Measurements from ENCODE around the gene FXYD3.
"Not testable (repeated sequence)": the region's sequence is repeated elsewhere in the genome, so short reads cannot be mapped to it uniquely, and the experiment has no call there.

Gene FXYD3

DNA sequence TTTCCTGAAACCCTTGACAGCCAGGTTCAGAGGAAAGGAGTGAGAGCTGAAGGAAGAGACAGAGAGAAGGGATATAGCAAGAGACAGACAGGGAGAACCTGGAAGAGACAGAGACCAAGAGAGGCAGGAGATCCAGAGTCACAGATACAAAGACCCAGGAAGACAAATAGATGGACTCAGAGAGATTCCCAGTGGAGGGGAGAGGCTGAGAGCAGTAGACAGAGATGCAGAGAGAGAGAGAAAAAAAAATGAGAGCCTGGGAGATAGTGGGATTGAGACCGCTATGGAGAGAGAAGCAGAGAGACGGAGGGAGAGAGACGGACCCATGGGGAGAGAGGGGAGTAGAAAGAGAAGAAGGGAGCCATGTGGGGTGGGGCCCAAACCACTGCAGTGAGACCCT, 28.2 kb downstream of the FXYD3 start:
- no peak for FAIRE-seq

DNA sequence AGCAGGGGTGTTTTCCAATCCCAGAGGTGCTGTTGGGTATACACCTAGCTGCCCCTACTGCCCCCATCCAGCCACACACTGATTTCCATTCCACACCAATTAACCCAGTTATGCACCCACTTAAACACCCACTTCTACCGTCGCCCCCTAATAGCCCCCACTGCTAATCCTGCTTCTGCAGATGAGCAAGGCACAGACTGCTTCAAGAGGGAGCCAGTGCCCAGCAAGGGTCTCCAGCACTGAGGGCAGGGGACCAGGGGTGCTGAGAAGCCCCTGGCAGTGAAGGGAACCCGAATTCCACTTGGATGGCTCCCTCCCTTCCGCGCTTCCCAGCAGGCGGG, 28.6 kb downstream of the FXYD3 start:
- FAIRE-seq: no peak

DNA sequence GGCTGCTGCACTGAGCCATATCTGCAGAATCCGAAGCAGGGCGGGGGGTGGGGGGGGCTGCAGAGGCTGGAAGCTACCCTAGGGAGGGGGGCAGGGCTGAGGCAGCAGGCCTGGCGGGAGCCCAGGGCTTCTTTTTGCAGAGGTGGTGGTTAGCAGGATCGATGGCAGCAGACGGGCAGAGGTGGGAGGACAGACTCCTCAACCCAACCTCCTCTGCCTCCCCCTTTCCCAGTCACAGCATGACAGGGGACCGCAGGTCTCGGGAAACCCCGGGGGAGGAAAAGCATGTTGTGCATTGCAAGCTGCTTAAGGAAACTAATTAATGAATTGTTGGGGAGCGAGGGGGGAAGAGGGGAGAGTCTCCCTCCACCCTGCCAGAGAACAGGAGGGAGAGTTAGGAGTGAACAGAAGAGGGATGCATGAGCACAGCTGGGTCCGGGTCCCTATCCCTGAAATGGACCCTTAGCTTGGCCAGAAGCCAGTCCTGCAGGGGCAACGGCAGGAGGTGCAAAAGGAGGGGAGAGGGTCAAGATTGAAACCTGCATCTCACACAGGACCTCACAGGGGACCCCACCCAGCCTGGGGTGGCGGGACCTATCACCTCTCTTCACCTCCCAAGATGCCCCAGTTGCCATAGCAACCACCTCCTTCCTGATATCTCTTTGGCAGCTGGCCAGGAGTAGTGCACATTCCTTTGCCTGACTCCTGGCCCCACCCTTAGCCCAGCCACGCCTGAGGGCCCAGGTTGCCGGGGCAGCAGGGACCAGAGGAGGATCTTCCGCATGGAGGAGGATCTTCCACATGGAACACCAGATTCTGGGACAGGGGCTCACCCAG, 29.2 kb downstream of the FXYD3 start:
- no peak for FAIRE-seq

DNA sequence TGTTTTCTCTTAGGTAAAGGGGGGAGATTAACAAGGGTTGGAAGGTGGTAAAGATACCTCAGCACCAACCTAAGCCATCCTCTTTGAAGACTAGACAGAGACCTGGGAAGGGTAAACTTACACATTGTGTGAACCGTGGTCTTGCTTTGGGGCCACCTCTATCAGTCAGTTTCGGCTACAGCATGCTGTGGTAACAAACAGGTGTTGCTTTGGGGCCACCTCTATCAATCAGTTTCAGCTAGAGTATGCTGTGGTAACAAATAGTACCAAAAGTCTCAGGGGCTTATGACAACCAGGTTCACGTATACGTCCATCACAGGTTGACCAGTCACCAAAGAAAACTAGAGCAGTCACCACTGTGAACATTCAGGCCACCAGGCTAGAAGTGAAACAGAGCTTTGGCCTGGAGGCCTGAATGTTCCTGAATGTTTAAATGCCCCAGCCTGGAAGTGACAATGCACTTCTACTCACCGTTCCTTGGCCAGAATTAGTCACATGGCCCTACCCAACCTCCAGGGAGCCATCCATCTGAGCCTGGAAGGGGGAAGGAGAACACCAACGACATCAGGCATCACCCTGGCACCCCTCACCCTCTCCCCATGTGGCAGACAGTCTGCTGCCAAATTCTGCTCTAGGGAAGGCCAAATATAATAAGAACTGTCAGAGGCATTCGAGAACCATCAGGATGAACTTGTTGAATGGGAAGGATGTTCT, 31.3 kb downstream of the FXYD3 start:
- no peak for FAIRE-seq

DNA sequence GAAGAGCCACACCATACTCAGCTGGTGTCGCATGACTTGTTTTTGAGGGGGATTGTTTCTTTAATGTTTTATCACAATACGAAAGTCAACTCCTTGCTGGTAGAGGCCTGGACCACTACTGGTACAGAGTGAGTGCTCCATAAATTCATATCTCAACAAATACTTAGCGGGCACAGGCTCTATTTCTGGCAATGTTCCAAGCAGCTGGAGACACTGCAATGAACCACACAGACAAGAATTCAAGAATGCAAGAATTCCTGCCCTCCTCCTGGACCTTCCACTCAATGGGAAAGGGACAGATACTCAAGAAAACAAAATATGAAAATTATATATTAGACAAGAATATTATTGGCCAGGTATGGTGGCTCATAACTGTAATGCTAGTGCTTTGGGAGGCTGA, 33.8 kb downstream of the FXYD3 start:
- no peak for FAIRE-seq

DNA sequence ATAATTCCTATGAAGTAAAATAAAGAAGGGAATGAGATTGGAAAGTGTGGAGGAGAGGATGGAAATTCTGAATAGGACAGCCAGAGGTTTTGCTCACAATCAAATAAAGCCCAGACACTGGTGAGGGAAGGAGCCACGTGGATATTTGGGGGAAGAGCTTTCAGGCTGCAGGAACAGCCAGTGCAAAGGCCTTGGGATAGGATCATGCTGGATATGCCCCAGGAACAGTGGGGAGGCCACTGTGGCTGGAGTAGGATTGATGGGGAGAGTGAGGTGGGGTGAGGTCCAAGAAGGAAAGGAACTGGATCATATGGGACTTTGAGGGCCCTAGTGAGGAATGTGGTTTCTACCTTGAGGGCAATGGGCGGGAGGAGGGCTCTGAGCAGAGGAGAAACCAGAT, 34.8 kb downstream of the FXYD3 start:
- no peak for FAIRE-seq

DNA sequence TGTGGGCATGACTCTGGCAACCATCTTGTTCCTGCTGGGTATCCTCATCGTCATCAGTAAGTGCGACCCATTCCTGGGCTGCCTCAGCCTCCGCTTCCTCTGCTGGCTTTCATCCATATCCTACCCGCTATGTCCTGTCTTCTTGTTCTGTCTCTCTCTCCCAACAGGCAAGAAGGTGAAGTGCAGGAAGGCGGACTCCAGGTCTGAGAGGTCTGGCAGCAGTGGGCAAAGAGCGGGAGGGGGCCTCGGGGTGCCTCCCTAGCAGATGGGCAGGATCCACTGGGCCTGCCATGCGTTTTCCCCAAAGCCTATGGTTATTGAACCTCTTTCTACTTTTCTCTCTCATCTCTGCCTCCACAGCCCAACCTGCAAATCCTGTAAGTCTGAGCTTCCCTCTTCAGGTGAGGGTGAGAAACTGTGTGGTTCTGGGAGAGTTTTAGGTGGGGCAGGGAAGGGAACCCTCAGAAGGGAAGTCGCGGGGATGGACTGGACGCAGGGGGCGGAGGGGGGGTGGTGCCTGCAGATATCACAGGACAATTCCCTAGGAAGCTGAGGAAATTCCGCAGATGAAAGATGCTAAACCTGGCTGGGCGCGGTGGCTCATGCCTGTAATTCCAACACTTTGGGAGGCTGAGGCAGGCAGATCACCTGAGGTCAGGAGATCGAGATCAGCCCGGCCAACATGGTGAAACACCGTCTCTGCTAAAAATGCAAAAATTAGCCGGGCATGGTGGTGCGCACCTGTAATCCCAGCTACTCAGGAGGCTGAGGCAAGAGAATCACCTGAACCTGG, 35.8 kb downstream of the FXYD3 start:
- FAIRE-seq: no peak

DNA sequence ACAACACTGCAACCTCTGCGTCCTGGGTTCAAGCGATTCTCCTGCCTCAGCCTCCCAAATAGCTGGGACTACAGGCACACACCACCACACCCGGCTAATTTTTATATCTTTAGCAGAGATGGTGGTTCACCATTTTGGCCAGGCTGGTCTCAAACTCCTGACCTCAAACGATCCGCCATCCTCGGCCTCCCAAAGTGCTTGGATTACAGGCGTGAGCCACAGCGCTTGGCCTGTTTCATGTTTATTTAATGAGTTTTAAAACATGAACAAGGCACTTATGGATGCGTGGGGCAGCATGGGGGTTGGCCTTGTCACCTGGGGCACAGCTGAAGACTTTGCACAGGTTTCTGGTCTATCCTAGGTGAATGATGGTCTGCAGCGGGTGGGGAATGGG, 37.5 kb downstream of the FXYD3 start:
- not testable (repeated sequence) for FAIRE-seq

DNA sequence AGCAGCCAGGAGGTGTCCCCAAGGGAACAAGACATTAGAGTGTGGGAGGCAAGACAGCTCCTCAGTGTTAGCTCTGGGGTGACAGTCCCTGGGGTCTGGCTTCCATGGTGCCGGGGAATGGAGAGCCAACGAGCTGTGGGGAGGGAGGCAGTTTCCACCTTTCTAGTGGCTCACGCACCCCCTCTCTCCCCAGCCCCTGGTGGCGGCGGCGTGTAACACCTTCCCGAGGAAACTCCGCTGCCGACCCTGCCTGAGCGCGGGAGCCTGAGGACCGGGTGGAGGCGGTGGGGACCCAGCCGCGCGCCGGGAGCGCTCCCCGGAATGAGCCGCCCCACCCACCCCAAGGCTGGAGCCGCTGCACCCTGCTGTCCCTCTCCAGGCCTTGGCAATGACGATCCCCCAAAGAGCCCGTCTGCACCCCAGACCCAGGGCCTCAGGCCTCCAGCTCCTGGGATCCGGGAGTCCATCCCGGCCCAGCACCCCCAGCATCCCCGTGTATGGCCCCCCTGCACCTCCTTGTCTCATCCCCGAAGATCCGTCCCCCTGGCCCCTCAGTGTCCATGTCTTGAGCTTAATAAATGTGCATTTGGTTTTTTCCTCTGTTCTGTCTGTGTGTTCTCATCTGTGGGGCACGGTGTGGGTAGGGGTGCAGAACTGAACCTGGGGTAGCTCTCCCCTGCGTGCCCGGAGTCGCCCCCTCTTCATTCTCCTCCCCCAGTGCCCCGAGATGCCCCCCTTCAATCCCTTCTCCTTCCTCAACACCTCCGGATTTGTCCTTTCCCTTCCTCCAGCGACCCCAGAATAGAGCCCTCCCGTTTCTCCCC, 38.3 kb downstream of the FXYD3 start:
- no peak for FAIRE-seq

DNA sequence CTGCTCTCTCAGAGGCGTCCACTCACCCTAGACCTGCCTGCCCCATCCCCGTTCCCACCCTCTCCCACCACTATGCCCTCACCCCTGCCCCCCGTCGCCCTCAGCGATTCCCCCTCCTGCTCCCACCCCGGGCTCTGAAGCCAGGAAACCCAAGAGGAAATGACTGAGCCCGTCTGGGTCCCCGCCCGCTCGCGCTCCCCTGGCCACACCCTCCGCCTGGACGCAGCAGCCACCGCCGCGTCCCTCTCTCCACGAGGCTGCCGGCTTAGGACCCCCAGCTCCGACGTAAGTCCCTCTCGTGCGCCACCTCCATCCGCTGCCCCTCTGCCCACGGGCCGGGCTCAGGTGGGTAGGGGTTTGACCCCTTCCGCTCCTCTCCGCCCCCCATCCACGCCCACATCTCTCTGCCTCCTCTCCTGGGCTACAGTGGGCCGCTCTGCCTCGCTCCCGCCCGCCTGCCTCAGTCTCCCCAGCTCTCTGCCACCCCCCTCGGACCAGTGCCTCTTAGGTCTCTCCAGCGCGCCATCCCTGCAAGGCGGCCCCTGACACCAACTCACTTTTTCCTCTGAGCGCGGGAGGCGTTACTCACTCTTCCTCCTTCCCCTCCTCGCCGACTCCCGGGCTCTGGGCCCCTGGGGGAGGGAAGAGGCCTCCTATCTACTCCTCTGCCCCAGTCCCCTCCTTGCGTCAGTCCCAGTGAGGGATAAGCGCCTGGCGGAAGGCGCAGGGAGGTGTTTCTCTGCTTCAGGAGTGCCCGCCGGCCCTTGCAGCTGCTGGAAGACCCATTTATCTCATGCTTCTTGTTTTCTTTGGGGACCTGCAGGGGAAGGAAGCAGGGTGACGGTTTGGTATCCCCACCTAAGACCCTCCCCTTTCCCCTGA, 39.1 kb downstream of the FXYD3 start, which contains the start of gene FXYD5:
Gene FXYD5, plus strand, starts transcription at position 211 of the 882 bp plus-strand sequence. CDS start 816 bp downstream, outside the sequence.
- no peak for FAIRE-seq

DNA sequence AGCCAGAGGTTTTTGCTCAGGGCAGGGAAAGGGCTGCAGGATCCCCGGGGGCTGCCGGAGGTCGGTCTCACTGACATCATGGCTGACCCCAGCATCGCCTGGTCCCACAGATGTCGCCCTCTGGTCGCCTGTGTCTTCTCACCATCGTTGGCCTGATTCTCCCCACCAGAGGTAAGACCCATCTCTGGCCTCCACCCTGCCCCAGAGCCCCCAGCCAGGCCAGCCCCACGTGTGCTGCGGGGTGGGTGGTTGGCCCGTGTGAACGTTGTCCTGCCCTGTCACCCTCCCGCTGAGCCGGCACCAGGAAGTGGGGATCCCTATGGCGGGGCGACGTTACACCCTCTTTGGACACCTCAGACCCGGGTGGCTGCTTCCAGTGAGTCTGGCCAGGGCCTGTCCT, 39.8 kb downstream of the FXYD3 start:
- no peak for FAIRE-seq

DNA sequence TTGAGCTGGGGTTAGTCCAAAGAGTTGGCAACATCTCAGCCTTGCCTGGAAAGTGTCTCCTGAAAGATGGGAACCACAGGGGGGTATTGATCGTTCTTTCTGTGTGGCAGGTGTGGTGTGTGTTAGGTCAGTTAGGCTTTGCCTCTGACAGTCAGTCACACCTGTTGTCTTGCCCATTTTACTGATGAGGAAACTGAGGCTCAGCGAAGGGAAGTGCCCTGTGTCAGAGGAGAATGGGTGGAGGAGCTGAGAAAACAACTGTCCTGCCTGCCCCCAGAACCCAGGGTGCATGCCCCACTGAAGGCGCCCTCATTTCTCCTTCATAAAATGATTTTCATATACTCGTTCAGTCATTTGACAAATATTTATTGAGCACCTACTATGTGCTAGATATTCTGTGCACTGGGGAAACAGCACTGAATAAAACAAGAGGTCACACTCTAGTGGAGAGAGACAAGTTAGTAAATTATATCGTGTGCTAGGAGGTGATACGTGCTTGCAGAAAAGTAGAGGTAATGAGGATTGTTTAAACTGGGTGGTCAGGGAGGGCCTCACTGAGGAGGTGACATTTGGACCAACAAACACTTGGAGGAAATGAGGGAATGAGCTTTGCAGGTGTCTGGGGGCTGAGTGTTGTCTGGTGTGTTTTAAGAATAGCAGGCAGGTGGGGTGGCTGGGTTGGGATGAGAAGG, 40.5 kb downstream of the FXYD3 start:
- FAIRE-seq: no peak

DNA sequence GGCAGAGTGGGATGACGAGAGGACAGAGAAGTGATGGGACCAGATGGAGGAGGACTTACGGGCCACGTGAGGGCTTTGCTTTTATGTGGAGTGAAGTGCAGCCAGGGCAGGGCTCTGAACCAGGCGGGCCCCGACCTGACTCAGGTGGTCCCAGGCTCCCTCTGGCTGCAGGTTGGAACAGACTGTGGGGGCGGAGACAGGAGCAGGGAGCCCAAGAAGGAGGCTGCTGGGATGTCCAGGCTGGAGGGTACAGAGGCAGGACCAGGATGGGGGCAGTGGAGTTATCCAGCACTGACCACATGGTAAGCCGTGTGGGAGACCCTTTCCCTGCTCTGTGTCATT, 41.0 kb downstream of the FXYD3 start:
- no peak for FAIRE-seq

DNA sequence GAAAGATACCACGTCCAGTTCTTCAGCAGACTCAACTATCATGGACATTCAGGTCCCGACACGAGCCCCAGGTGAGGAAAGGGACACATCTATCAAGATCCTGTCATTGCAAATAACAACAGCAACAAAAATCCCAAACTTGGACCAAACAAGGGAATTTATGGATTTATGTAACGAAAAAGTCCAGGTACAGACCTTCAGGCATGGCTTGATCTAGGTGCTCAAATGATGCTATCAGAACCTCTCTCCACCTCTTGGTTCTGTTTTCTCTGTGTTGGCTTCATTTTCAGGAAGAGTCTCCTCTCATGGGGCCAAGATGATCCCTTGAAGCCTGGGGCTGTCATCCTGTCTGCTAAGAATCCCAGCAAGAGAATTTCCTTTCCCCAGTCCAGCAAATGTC, 41.8 kb downstream of the FXYD3 start:
- no peak for FAIRE-seq

DNA sequence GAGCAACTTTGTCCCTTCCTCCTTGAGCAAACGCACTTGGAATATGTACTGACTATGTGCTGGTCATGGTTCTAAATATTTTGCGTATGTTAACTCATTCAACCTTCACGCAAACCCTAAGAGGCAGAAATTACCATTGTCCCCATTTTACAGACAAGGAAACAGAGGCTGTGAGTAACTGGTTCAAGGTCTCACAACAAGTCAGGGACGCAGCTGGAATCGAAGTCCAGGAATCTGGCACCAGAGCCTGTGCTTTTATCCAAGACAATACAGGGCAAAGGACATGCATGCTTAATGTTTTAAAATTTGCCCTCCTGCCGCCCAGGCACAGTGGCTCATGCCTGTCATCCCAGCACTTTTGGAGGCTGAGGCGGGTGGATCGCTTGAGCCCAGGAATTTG, 44.0 kb downstream of the FXYD3 start:
- no peak for FAIRE-seq

DNA sequence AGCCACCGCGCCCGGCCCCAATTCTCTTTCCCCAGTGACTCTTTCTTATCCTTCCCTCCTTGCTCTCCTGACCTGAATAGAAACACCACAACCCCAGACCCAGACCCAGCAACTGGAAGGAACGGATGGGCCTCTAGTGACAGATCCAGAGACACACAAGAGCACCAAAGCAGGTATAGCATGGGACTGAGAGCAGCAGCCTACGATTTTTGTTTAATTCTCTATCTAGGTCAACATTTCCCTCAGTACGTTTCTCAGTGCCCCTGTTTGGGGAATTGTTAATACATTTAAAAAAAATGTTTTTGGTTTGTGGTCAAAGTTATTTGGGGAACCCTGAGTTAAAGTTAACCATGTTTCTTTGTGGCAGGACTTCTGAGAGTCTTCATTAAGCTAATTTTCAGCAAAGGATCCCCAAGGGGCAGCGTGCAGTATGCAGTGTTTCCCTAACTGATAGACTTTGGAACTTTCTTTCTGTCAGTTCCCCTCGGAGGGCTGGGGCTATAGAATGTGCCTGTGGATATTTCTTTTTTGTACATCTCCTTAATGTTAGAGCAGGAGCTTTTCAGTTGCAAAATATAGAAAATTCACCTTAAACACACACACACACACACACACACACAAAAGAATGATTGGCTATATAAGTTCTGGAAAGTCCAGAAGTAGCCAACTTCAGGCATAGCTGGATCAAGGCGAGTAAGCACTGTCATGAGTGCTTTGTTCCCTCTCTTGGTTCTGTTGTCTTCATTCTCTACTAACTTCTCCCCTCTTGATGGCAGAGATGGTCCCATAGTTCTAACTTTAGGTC, 45.2 kb downstream of the FXYD3 start:
- no peak for FAIRE-seq

DNA sequence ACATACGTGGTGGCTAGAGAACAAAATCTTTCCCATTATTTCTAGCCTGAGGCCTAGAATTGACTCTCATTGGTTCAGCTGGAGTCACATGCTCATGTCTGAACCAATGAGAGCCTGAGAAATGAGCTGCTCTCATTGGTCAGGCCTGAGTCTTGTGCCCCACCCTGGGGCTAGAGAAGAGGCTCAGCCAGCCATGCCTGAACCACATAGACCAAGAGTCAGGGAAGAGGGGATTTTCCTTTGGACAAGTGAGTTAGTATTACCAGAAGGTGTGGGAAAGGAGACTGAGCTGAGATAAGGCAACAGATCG, 45.8 kb downstream of the FXYD3 start:
- FAIRE-seq: no peak

DNA sequence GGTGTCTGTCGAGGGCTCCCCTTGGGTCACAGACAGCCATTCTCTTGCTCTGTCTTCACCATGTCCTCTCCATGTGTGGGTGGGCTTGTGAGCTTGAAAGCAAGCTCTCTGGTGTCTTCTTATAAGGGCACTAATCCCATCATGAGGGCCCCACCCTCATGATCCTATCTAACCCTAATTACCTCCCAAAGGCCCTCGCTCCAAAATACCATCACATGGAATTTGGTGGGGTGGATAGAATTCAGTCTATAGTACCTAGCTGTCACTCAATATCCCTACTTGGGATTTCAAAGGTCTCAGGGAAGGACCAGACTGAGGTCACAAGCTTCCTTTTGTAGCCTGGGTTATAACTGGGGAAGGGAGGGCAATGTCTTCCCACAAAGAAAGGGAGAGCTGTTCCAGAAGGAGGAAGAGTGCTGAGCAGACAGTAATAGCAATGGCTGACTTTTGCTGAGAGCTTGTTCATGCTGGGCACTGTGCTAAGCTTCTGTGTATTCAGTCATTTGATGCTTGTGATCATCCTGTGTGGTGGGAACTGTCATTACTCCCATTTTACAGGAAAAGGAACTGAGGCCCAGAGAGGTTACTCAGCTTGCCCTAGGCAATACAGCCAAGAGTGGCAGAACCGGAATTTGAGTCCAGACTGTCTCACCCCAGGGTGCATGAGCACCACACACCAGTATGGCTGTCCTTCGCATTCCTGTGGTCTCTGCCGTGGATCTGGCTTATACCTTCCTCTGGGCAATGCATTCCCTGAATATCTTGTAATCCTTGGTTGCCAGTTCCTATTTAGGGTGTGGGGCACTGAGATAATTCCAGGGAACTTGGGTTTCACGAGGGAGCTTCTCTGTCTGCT, 47.1 kb downstream of the FXYD3 start:
- no peak for FAIRE-seq

DNA sequence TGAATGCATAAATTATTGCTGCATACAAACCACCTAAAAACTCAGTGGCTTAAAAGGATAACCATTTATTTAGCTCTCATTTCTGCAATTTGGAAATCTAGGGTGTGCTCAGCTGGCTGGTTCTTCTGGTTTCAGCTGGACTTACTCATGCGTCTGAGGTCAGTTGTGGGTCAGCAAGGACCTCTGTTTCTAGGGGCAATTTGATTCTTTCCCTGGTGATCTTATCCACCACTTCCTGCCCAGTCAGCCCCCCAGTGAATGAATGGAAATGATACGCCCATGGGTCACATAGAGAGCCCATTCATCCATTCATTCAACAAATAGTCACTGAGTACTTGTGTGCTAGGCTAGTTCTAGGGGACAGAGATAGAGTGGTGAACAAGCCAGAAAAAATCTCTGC, 48.8 kb downstream of the FXYD3 start:
- no peak for FAIRE-seq
